Measurements from ENCODE around the gene ARRB2. TPM values are rescaled to one million over a fixed set of nuclear protein-coding genes. Genes with fewer than 3 reads are reported as not detected.

ARRB2 gene
- total and polyA plus RNA-seq, 2 of the 13 experiments (the other 11 are each of a cell fraction or from before 2014, with no cell fraction given) = 21.5 to 49.2 TPM

- TF ChIP-seq ZNF343 (CRISPR knock-in tag; IDR thresholded peaks at IDR 0.05) (no peak), MIER3 (CRISPR knock-in tag; IDR thresholded peaks at IDR 0.05; ENCODE audit: borderline replicate concordance) (no peak), RELA (CRISPR knock-in tag; IDR thresholded peaks at IDR 0.05) (no peak), ZNF260 (CRISPR knock-in tag; IDR thresholded peaks at IDR 0.05; ENCODE audit: borderline replicate concordance, low read depth) (no peak), ZNF256 (CRISPR knock-in tag; conservative IDR thresholded peaks at IDR 0.05) (no peak), ZNF232 (CRISPR knock-in tag; IDR thresholded peaks at IDR 0.05; ENCODE audit: borderline replicate concordance) (no peak), POGZ (CRISPR knock-in tag; IDR thresholded peaks at IDR 0.05) (peak; percentile 1; the same call in 1 of the 2 replicates), CENPT (CRISPR knock-in tag; IDR thresholded peaks at IDR 0.05; ENCODE audit: low read depth) (0 out of 2 replicates have a peak, but pooled peaks have one; percentile 56), ZNF598 (CRISPR knock-in tag; IDR thresholded peaks at IDR 0.05; ENCODE audit: borderline replicate concordance) (no peak), ZNF280B (CRISPR knock-in tag; IDR thresholded peaks at IDR 0.05; ENCODE audit: borderline replicate concordance) (no peak), KDM6A (CRISPR knock-in tag; IDR thresholded peaks at IDR 0.05; ENCODE audit: low read depth) (no peak), SRY (CRISPR knock-in tag; IDR thresholded peaks at IDR 0.05) (no peak), ZNF513 (CRISPR knock-in tag; conservative IDR thresholded peaks at IDR 0.05) (no peak), ZBTB34 (CRISPR knock-in tag; IDR thresholded peaks at IDR 0.05) (0 out of 2 replicates have a peak, but pooled peaks have one; percentile 35)
- TF ChIP-seq, protein P1, sequence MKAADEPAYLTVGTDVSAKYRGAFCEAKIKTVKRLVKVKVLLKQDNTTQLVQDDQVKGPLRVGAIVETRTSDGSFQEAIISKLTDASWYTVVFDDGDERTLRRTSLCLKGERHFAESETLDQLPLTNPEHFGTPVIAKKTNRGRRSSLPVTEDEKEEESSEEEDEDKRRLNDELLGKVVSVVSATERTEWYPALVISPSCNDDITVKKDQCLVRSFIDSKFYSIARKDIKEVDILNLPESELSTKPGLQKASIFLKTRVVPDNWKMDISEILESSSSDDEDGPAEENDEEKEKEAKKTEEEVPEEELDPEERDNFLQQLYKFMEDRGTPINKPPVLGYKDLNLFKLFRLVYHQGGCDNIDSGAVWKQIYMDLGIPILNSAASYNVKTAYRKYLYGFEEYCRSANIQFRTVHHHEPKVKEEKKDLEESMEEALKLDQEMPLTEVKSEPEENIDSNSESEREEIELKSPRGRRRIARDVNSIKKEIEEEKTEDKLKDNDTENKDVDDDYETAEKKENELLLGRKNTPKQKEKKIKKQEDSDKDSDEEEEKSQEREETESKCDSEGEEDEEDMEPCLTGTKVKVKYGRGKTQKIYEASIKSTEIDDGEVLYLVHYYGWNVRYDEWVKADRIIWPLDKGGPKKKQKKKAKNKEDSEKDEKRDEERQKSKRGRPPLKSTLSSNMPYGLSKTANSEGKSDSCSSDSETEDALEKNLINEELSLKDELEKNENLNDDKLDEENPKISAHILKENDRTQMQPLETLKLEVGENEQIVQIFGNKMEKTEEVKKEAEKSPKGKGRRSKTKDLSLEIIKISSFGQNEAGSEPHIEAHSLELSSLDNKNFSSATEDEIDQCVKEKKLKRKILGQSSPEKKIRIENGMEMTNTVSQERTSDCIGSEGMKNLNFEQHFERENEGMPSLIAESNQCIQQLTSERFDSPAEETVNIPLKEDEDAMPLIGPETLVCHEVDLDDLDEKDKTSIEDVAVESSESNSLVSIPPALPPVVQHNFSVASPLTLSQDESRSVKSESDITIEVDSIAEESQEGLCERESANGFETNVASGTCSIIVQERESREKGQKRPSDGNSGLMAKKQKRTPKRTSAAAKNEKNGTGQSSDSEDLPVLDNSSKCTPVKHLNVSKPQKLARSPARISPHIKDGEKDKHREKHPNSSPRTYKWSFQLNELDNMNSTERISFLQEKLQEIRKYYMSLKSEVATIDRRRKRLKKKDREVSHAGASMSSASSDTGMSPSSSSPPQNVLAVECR (CRISPR knock-in tag; IDR thresholded peaks at IDR 0.05; ENCODE audit: borderline replicate concordance) = peak; percentile 13; the same call in 1 of the 2 replicates
- TF ChIP-seq, protein P2, sequence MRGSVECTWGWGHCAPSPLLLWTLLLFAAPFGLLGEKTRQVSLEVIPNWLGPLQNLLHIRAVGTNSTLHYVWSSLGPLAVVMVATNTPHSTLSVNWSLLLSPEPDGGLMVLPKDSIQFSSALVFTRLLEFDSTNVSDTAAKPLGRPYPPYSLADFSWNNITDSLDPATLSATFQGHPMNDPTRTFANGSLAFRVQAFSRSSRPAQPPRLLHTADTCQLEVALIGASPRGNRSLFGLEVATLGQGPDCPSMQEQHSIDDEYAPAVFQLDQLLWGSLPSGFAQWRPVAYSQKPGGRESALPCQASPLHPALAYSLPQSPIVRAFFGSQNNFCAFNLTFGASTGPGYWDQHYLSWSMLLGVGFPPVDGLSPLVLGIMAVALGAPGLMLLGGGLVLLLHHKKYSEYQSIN (CRISPR knock-in tag; IDR thresholded peaks at IDR 0.05; ENCODE audit: borderline replicate concordance) = no peak
These were observed 532 bp downstream of the ARRB2 start (continued) for GRCh38 chr17:4710693-4711634.

Measured in HepG2 (cell line).